ENCODE measurements around the gene TBC1D22A.

Gene TBC1D22A

GRCh38 chr22:46750530-46750800 lies 12.0 kb upstream of the TBC1D22A start:
- H3K4me3 ChIP-seq (ENCODE audit: severe bottlenecking), result no peak overlapping the region
- TF ChIP-seq CTCF (IDR thresholded peaks at IDR 0.05; ENCODE audit: poor library complexity, severe bottlenecking), result no peak
- peaks cover 11% of the 10 kb centered on the region for H3K4me1 ChIP-seq (ENCODE audit: insufficient read depth, poor library complexity, severe bottlenecking)
- no peaks in the 10 kb centered on the region for H3K9me3 ChIP-seq (ENCODE audit: severe bottlenecking)
- ATAC-seq (ENCODE audit: low read depth) (no peak), DNase-seq (ENCODE audit: low spot score) (no peak)
- H3K36me3 ChIP-seq (ENCODE audit: low read depth), result no peaks in the 10 kb centered on the region
- no peaks in the 10 kb centered on the region for H3K27me3 ChIP-seq (ENCODE audit: insufficient read depth, poor library complexity, severe bottlenecking)
- no peak overlapping the region for H3K27ac ChIP-seq (ENCODE audit: poor library complexity, severe bottlenecking)

GRCh38 chr22:46750863-46751443 lies 11.5 kb upstream of the TBC1D22A start:
- ATAC-seq (ENCODE audit: low read depth) (no peak), DNase-seq (ENCODE audit: low spot score) (no peak)
- TF ChIP-seq CTCF (IDR thresholded peaks at IDR 0.05; ENCODE audit: poor library complexity, severe bottlenecking), result no peak
- H3K36me3 ChIP-seq (ENCODE audit: low read depth), result no peaks in the 10 kb centered on the region
- H3K4me3 ChIP-seq (ENCODE audit: severe bottlenecking), result no peak overlapping the region
- no peaks in the 10 kb centered on the region for H3K27me3 ChIP-seq (ENCODE audit: insufficient read depth, poor library complexity, severe bottlenecking)
- peaks cover 11% of the 10 kb centered on the region for H3K4me1 ChIP-seq (ENCODE audit: insufficient read depth, poor library complexity, severe bottlenecking)
- H3K9me3 ChIP-seq (ENCODE audit: severe bottlenecking), result peaks cover 2% of the 10 kb centered on the region
- H3K27ac ChIP-seq (ENCODE audit: poor library complexity, severe bottlenecking), result no peak overlapping the region

DNA sequence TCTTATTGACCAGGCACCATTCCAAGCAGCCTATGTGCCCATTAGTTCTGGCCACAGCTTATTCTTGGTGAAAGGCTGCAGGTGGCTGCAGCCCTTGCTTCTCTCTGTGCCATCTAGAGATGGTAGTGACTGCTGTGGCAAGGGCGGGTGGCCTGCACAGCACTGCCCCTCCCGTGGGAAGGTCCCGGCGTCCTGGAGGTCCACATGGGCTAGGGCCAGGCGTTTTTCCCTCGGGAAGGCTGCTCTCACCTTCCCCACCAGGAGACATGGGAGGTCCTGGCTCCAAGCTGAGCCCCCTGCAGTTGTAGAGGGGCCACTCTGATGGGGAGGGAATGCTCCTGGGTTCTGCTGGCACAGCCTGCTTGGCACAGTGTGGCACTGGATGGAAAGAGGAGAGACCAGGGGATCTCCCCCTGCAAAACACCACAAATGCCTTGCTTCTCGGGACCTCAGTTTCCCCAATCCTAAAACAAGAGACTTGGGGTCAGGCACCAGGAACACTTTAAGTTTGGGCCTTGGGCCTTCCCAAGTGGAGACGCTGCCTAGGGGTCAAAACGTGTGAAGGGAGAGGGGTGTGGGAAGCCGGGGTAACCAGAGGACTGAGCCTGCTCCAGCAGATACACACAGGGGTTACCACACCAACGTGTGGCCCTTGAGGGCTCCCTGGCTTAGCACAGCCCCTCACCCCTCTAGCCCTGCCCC lies 10.0 kb upstream of the TBC1D22A start:
- Histone ChIP-seq H3K36me3 (ENCODE audit: low read depth) (no peaks in the 10 kb centered on the region), H3K4me1 (ENCODE audit: insufficient read depth, poor library complexity, severe bottlenecking) (peaks cover 11% of the 10 kb centered on the region), H3K27me3 (ENCODE audit: insufficient read depth, poor library complexity, severe bottlenecking) (no peaks in the 10 kb centered on the region), H3K9me3 (ENCODE audit: severe bottlenecking) (peaks cover 11% of the 10 kb centered on the region), H3K27ac (ENCODE audit: poor library complexity, severe bottlenecking) (peak overlapping the region; percentile 96), H3K4me3 (ENCODE audit: severe bottlenecking) (no peak overlapping the region)
- ATAC-seq (ENCODE audit: low read depth), result no peak
- TF ChIP-seq CTCF (IDR thresholded peaks at IDR 0.05; ENCODE audit: poor library complexity, severe bottlenecking), result no peak
- DNase-seq (ENCODE audit: low spot score), result no peak

GRCh38 chr22:46752988-46753310 lies 9.5 kb upstream of the TBC1D22A start:
- TF ChIP-seq CTCF (IDR thresholded peaks at IDR 0.05; ENCODE audit: poor library complexity, severe bottlenecking), result no peak

DNA sequence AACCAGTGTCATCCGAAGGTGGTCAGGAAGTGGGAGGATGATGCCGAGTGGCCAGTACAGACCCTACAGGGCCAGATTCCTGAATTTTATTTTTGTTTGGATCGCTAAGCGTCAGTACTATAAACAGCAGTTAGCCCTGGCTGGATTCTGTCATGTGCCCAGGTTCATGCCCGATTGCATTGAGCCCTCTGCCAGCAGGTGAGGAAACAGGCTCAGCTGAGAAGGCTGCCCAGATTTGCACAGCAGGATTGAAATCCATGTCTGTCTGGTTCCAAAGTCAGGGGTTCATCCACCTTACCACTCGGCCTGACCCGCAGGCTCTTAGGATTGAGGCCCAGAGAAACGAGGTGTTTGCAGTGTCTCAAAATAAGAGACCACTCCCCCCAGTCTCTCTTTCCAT lies 9.1 kb upstream of the TBC1D22A start:
- no peak for DNase-seq (ENCODE audit: low spot score)
- no peak overlapping the region for H3K4me3 ChIP-seq (ENCODE audit: severe bottlenecking)
- H3K36me3 ChIP-seq (ENCODE audit: low read depth), result no peaks in the 10 kb centered on the region
- peaks cover 11% of the 10 kb centered on the region for H3K9me3 ChIP-seq (ENCODE audit: severe bottlenecking)
- ATAC-seq (ENCODE audit: low read depth), result no peak
- peak overlapping the region; percentile 96 for H3K27ac ChIP-seq (ENCODE audit: poor library complexity, severe bottlenecking)
- H3K4me1 ChIP-seq (ENCODE audit: insufficient read depth, poor library complexity, severe bottlenecking), result peaks cover 11% of the 10 kb centered on the region
- H3K27me3 ChIP-seq (ENCODE audit: insufficient read depth, poor library complexity, severe bottlenecking), result no peaks in the 10 kb centered on the region
- TF ChIP-seq CTCF (IDR thresholded peaks at IDR 0.05; ENCODE audit: poor library complexity, severe bottlenecking), result no peak

More at GRCh38 chr22:46752988-46753310, 9.5 kb upstream of the TBC1D22A start:
- DNase-seq (ENCODE audit: low spot score) (no peak), ATAC-seq (ENCODE audit: low read depth) (no peak)
- no peaks in the 10 kb centered on the region for H3K27me3 ChIP-seq (ENCODE audit: insufficient read depth, poor library complexity, severe bottlenecking)
- no peak overlapping the region for H3K4me3 ChIP-seq (ENCODE audit: severe bottlenecking)
- peak overlapping the region; percentile 96 for H3K27ac ChIP-seq (ENCODE audit: poor library complexity, severe bottlenecking)
- no peaks in the 10 kb centered on the region for H3K36me3 ChIP-seq (ENCODE audit: low read depth)
- H3K9me3 ChIP-seq (ENCODE audit: severe bottlenecking), result peaks cover 11% of the 10 kb centered on the region
- H3K4me1 ChIP-seq (ENCODE audit: insufficient read depth, poor library complexity, severe bottlenecking), result peaks cover 11% of the 10 kb centered on the region

All from RWPE2 (cell line).